Urinary bladder (tissue), 4 donors: ENCODE results near the gene SERTAD1. TPM values are rescaled to one million over a fixed set of nuclear protein-coding genes. Genes with fewer than 3 reads are reported as not detected.
"Not testable (repeated sequence)": the region's sequence is repeated elsewhere in the genome, so short reads cannot be mapped to it uniquely, and the experiment has no call there.

ENCODE experiments used
- DNase-seq: peaks from one replicate; pipeline ENCODE4 v3.0.0-alpha.2; 2015; ENCODE audit errors: extremely low spot score
- H3K27ac ChIP-seq: one replicate; pipeline ENCODE4 v1.5.1; 2013; ENCODE audit warnings: low read depth, mild to moderate bottlenecking, moderate library complexity
- H3K36me3 ChIP-seq: one replicate; pipeline ENCODE4 v1.6.1; 2013; ENCODE audit warnings: mild to moderate bottlenecking, moderate library complexity; ENCODE audit not compliant: insufficient read depth
- H3K4me1 ChIP-seq: one replicate; pipeline ENCODE4 v1.6.1; 2013; ENCODE audit warnings: mild to moderate bottlenecking, moderate library complexity; ENCODE audit not compliant: insufficient read depth
- H3K4me3 ChIP-seq: one replicate; pipeline ENCODE4 v1.5.1; 2013; ENCODE audit warnings: low read depth, low read length
- WGBS: extraction: QIAGEN DNeasy Blood & Tissue Kit; methylation state at CpG from one replicate; pipeline ENCODE4 v1.1.7; 2013; 5-methylcytosine and 5-hydroxymethylcytosine counted together
- polyA plus RNA-seq: library from polyadenylated mRNA; stranded (reverse); fragments of 200-250 nt; gene quantifications from one replicate; pipeline ENCODE4 v1.2.3, GENCODE V29; 2013
- total RNA-seq: library from RNA; depleted of rRNA; stranded (reverse); fragments of >200 nt; gene quantifications from one replicate; pipeline ENCODE4 v1.2.3, GENCODE V29; 2014
- donor health status: healthy with polysubstance abuse.
- donor health status: healthy.

SERTAD1 gene
- total and polyA plus RNA-seq, 2 donors: 6.8 to 24.5 TPM

DNA sequence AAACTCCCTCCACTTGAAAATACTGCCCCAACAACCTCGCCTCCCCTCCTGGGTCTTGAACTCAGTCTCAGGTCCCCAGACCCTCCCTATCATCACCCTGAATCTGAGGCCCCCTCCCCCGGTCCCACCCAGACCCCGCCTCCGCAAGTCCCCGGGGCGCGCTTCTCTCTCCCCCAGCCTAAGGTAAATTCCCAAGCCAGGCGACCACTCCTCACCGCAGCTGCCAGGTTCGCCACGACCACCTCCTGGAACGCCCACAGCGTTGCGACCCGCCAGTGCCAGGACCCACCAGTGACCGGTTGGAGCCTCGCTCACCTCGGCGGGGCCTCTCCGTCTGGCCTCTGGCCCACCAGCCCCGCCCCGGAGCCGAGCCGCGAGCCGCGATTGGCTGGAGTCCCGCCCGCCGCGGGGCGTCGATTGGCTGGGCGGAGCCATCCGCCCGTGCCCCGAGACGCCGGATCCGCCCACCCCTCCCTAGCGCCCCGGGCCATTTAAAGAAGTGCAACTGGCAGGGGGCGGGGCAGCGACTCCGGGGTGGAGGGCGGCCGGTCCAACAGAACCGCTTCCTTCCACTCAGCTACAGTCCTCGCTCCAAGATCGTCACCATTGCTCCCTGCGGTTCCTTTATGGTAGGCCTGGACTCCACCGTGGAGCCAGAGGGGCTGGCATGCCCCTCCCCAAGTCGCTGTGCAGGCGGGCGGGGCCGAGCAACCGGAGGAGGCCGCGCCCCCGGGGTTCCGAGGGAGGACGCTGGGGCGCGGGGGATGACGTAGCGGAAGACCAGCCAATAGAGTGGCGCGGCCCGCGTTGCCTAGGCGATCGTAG, 18.4 kb upstream of the SERTAD1 start, which contains the start of gene SERTAD3:
Gene SERTAD3 (minus strand): TSS at position 336 of the 825 bp plus-strand sequence. CDS start 2,255 bp downstream, outside the sequence.
- DNase-seq: peak; percentile 92
- WGBS: under 1% methylated on average over 72 of the region's 72 CpGs
- Histone ChIP-seq H3K36me3 (peaks cover 5% of the 10 kb centered on the region), H3K4me1 (no peaks in the 10 kb centered on the region), H3K4me3 (peak within 1 kb of the TSS; percentile 82), H3K27ac (peak within 1 kb of the TSS; percentile 91)

DNA sequence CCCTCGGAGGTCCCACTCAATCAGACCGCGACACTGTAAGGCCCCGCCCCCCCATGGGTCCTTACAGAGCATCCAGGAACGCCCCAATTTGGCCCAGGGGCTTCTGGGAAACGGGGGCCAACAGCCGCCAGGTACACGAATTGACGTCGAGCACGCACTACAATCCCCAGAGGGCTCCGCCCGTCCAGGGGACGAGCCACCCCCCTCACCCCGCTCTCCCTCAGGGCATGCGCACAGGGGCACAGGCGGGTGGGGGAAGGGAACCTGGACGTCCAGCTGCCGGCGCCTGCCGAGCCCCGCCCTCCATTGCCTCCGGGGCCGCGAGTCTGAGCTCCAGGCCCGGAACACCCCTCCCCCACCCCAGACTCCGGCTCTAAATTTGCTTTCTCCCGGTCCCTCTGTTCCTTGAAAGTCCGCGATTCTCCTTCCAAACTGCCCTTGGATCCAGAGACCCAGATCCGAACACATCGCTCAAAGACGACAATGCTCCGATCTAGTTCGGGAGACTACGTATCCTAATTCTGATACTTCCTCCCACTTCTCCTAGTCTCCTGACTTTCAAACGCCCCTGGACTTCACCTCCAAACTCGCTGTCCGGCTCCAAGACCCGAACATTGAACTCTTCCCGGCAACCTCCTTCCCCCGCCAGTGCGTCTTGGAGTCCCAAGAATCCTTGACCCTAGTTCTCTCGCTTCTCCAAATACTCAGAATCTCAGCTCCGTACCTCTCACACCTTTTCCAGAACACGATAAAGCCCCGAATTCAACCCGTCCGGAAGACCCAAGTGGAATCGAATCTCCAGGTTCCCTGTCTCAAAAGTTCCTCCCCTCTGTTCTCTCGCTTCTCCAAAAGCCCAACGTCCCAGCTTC, 17.6 kb upstream of the SERTAD1 start:
- H3K27ac ChIP-seq: peak overlapping the region; percentile 91
- peak; percentile 99 for DNase-seq
- H3K4me1 ChIP-seq: no peaks in the 10 kb centered on the region
- peak overlapping the region; percentile 82 for H3K4me3 ChIP-seq
- WGBS: under 1% methylated on average over 52 of the region's 52 CpGs
- peaks cover 5% of the 10 kb centered on the region for H3K36me3 ChIP-seq

DNA sequence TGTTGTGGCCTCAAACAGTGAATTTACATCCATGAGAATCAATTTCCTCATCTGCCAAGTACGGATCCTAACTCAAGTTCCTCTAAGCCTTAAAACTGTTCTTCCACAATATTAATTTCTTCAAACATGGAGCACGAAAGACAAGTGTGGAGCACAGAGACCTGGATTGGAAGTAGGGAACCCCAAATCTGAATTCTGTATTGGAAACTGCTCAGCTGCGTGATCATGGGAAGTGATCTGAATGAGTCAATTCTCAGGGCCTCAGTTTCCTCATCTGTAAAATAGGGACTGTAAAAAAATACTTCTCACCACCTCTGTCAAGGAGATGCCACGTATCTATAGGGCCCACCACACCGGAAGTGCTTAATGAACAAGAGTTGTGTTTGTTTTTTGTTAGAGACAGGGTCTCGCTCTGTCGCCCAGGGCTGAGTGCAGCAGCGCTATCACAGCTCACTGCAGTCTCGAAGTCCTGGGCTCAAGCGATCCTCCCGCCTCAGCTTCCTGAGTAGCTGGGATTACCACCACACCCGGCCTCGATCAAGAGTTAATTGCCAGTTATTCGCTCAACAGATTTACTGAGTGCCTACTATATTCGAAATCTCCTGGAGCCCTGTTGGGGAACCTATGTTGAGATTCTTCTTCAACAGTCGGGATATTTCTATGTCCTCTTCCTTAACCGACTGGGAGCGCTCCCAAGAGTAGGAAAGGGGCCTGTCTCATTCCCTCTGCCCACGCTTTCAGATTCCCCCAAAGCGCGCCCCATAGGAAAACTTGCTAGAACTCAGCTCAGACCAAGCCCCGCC, 16.7 kb upstream of the SERTAD1 start:
- DNase-seq: no peak
- Histone ChIP-seq H3K4me1 (no peaks in the 10 kb centered on the region), H3K27ac (peak overlapping the region; percentile 45), H3K4me3 (peak overlapping the region; percentile 26), H3K36me3 (peaks cover 5% of the 10 kb centered on the region)
- WGBS: 11% methylated on average over 22 of the region's 22 CpGs

- H3K4me1 ChIP-seq: no peaks in the 10 kb centered on the region
- no peak overlapping the region for H3K4me3 ChIP-seq
- no peak for DNase-seq
- WGBS: 73% methylated on average over 11 of the region's 11 CpGs
- H3K36me3 ChIP-seq: peaks cover 5% of the 10 kb centered on the region
- H3K27ac ChIP-seq: no peak overlapping the region
Measured at GRCh38 chr19:40441719-40442253, 16.0 kb upstream of the SERTAD1 start.

GRCh38 chr19:40438284-40438683, 12.5 kb upstream of the SERTAD1 start:
- Histone ChIP-seq H3K27ac (no peak overlapping the region), H3K4me3 (no peak overlapping the region)

DNA sequence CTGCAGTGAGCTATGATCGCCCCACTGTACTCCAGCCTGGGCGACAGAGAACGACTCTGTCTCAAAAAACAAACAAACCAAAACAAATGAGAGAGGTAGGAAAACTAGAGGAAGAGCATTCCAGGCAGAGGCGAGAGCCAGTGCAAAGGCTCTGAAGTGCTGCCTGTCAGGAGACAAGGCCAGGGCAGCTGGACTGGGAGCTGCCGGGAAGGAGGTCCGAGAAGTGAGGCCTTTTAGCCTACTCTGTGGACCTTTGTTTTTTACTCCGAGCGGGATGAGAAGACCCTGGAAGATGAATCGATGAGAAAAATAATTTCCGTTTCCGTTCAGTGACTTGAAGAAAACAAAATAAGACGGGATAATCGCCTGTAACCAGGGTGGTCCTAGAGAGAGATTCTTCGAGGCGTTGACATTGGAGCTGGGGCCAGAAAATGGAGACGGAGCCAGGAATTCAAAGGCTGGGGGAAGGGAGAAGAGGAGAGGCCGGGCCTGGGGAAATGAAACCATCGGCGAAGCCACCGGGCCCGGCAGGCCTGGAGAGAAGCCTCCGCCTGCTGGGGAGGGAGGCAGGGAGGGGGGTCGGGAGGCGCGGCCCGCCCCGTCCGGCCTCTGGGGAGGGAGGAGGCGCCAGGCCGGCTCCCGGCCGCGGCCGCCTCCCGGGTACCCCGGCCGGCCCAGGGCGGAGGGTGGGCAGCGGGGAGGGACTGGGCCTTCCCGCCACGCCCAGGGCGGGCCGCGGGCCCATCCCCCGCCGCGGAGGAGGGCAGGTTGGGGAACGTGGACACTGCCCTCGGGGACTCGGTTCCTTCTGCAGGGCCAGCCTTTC, 7.8 kb upstream of the SERTAD1 start:
- under 1% methylated on average over 50 of the region's 50 CpGs for WGBS
- peak; percentile 91 for DNase-seq
- H3K27ac ChIP-seq: peak overlapping the region; percentile 85
- peak overlapping the region; percentile 16 for H3K4me3 ChIP-seq
- H3K4me1 ChIP-seq: no peaks in the 10 kb centered on the region
- H3K36me3 ChIP-seq: no peaks in the 10 kb centered on the region

More at GRCh38 chr19:40438284-40438683, 12.5 kb upstream of the SERTAD1 start:
- DNase-seq: no peak
- 96% methylated on average over 3 of the region's 3 CpGs for whole genome bisulfite sequencing
- no peaks in the 10 kb centered on the region for H3K4me1 ChIP-seq
- H3K36me3 ChIP-seq: peaks cover 5% of the 10 kb centered on the region

- not testable (repeated sequence) for H3K36me3 ChIP-seq, DNase-seq, H3K4me3 ChIP-seq, H3K4me1 ChIP-seq
- peak overlapping the region; percentile 85 for H3K27ac ChIP-seq
- 25% methylated on average over 7 of the region's 7 CpGs for WGBS
Measured at GRCh38 chr19:40432760-40433159, 7.0 kb upstream of the SERTAD1 start.

DNA sequence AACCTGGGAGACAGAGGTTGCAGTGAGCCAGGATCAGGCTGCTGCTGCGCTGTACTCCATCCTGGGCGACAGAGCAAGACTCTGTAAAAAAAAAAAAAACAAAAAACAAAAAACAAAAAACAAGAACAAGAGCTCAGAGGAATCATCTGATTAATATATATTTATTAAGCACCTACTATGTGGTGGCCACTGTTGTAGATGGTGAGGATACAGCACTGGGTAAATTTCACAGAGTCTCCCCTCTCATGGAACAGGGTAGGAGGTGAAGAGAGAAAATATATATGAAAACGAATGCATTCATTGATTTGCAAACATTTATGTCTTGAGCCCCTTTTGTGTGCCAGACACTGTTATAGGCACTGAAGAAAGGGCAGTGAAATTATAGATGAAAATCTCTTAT, 5.9 kb upstream of the SERTAD1 start:
- no peak for DNase-seq
- WGBS: 89% methylated on average over 3 of the region's 3 CpGs
- Histone ChIP-seq H3K36me3 (no peaks in the 10 kb centered on the region), H3K4me1 (no peaks in the 10 kb centered on the region), H3K27ac (no peak overlapping the region), H3K4me3 (no peak overlapping the region)

GRCh38 chr19:40430242-40430641, 4.5 kb upstream of the SERTAD1 start:
- H3K36me3 ChIP-seq, H3K27ac ChIP-seq, H3K4me1 ChIP-seq, DNase-seq, H3K4me3 ChIP-seq: not testable (repeated sequence)
- 92% methylated on average over 10 of the region's 10 CpGs for WGBS

DNA sequence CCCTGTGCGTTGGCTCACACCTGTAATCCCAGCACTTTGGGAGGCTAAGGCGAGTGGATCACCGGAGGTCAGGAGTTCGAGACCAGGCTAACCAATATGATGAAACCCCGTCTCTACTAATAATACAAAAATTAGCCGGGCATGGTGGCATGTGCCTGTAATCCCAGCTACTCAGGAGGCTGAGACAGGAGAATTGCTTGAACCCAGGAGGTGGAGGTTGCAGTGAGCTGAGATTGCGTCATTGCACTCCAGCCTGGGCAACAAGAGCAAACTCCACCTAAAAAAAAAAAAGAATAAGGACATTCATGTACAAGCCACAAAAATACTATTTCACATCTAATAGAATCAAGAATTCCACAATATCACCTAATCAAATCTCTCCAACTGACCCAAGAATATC, 2.4 kb upstream of the SERTAD1 start:
- not testable (repeated sequence) for H3K27ac ChIP-seq, DNase-seq, H3K4me1 ChIP-seq, H3K36me3 ChIP-seq, H3K4me3 ChIP-seq
- WGBS: 96% methylated on average over 7 of the region's 7 CpGs

GRCh38 chr19:40424637-40425449, 949 bp downstream of the SERTAD1 start:
- WGBS: under 1% methylated on average over 28 of the region's 28 CpGs
- DNase-seq: no peak
- Histone ChIP-seq H3K27ac (peak overlapping the region; percentile 98), H3K36me3 (no peaks in the 10 kb centered on the region), H3K4me1 (no peaks in the 10 kb centered on the region), H3K4me3 (peak overlapping the region; percentile 76)

- no peak for DNase-seq
- H3K36me3 ChIP-seq: no peaks in the 10 kb centered on the region
- no peak overlapping the region for H3K27ac ChIP-seq
- no peak overlapping the region for H3K4me3 ChIP-seq
- 92% methylated on average over 6 of the region's 6 CpGs for WGBS
- no peaks in the 10 kb centered on the region for H3K4me1 ChIP-seq
Measured at GRCh38 chr19:40423938-40424337, 1.9 kb downstream of the SERTAD1 start.
